Spleen (tissue), 11 donors: ENCODE measurements around the gene PPA2. TPM values are rescaled to one million over a fixed set of nuclear protein-coding genes. Genes with fewer than 3 reads are reported as not detected.

Experiments
- DNase-seq: peaks from one replicate; pipeline ENCODE4 v3.0.0-alpha.2; 2020
- H3K27ac ChIP-seq, 8 donors: fragments of 200-600 bp; sonication (generic) in 7 of 8; 1 replicate in 4 of 8; 2 replicates in 4 of 8; pipeline versions ENCODE4 v1.5.0 to v1.8.0; 2016 to 2021; ENCODE audit warnings: inconsistent platforms in 4 of 8, mild to moderate bottlenecking in 4 of 8, moderate library complexity in 1 of 8
- H3K27me3 ChIP-seq, 7 donors: fragments of 200-600 bp; sonication (generic) in 6 of 7; replicated peaks in 1 of 7; 1 replicate in 4 of 7; 2 replicates in 3 of 7; pipeline versions ENCODE4 v1.5.0 to v1.8.0; 2016 to 2021; ENCODE audit warnings: inconsistent platforms in 3 of 7, mild to moderate bottlenecking in 1 of 7
- H3K36me3 ChIP-seq, 6 donors: fragments of 200-600 bp; sonication (generic) in 5 of 6; 1 replicate in 4 of 6; 2 replicates in 2 of 6; pipeline versions ENCODE4 v1.5.0 to v1.8.0; 2016 to 2021; ENCODE audit warnings: inconsistent platforms in 2 of 6
- H3K4me1 ChIP-seq, 6 donors: fragments of 200-600 bp; sonication (generic) in 5 of 6; 1 replicate in 3 of 6; 2 replicates in 3 of 6; pipeline versions ENCODE4 v1.5.0 to v1.8.0; 2016 to 2021; ENCODE audit warnings: inconsistent platforms in 3 of 6
- H3K4me3 ChIP-seq, 8 donors: fragments of 200-600 bp; sonication (generic) in 7 of 8; 1 replicate in 4 of 8; 2 replicates in 4 of 8; pipeline versions ENCODE4 v1.5.0 to v1.8.0; 2016 to 2021; ENCODE audit warnings: inconsistent platforms in 4 of 8, mild to moderate bottlenecking in 4 of 8, moderate library complexity in 2 of 8
- H3K9me3 ChIP-seq, 8 donors: fragments of 200-600 bp; sonication (generic) in 7 of 8; 1 replicate in 4 of 8; 2 replicates in 4 of 8; pipeline versions ENCODE4 v1.5.0 to v1.8.0; 2016 to 2021; ENCODE audit warnings: inconsistent platforms in 4 of 8
- POLR2A ChIP-seq, 3 donors: fragments of 450-650 bp; IDR thresholded peaks; one replicate each; pipeline ENCODE4 v1.5.1; 2017; ENCODE audit warnings: antibody characterized with exemption in 3 of 3, mild to moderate bottlenecking in 1 of 3
- POLR2AphosphoS5 ChIP-seq, 3 donors: sonication (generic); formaldehyde crosslinking; IDR thresholded peaks; one replicate each; pipeline ENCODE4 v1.5.1; 2017; ENCODE audit warnings: antibody characterized with exemption in 3 of 3
- WGBS, 5 donors: extraction: QIAGEN DNeasy Blood & Tissue Kit in 3 of 5; methylation state at CpG; one replicate each; pipeline versions ENCODE4 v1.1.5 to v1.1.7; 2013 to 2018; 5-methylcytosine and 5-hydroxymethylcytosine counted together
- intact Hi-C: fragments of 100-400 bp; cut with DNase I; formaldehyde crosslinking; loops from one replicate; pipeline ENCODE4 v1.15.0; 2023; ENCODE audit warnings: low total_unique reads
- polyA plus RNA-seq, 3 donors: library from polyadenylated mRNA; stranded (reverse); fragments of 200-250 nt; gene quantifications; one replicate each; pipeline ENCODE4 v1.2.1, GENCODE V29; 2013
- total RNA-seq, 7 donors: library from RNA; depleted of rRNA in 3 of 7; stranded (reverse); fragments of >200 nt in 3 of 7; fragmentation: NEBNext Ultra II Directional in 4 of 7; extraction: Animal tissue kit (Norgen Biotek cat#: 25700) in 4 of 7; gene quantifications; one replicate each; pipeline versions ENCODE4 v1.1.0 to v1.2.1, GENCODE V29; 2016 to 2021
- TF ChIP-seq, protein P1 (sequence below), 11 experiments: fragments of 200-600 bp in 7 of 11; fragments of 450-650 bp in 4 of 11; sonication (generic) in 4 of 11; IDR thresholded peaks in 8 of 11; conservative IDR thresholded peaks in 3 of 11; 1 replicate in 7 of 11; 2 replicates in 4 of 11; pipeline versions ENCODE4 v1.4.0 to v1.8.0; 2016 to 2021; ENCODE audit warnings: antibody characterized with exemption in 11 of 11, inconsistent platforms in 4 of 11, mild to moderate bottlenecking in 1 of 11
- donor health status: healthy with polysubstance abuse.
- donor health status: DM: no; HTN: no; CAD: no; lungs with moderate emphysema.
- donor health status: DM: no; HTN: no; CAD: no.
- donor health status: Bipolar disorder and iron deficiency.
- donor health status: healthy.
- donor health status: DM: no; HTN: no; CAD: no.
- donor health status: DM: yes; HTN: yes; CAD: no.

The PPA2 gene
- total and polyA plus RNA-seq, 10 donors, result 45.2 to 113 (median 67.9) TPM

DNA sequence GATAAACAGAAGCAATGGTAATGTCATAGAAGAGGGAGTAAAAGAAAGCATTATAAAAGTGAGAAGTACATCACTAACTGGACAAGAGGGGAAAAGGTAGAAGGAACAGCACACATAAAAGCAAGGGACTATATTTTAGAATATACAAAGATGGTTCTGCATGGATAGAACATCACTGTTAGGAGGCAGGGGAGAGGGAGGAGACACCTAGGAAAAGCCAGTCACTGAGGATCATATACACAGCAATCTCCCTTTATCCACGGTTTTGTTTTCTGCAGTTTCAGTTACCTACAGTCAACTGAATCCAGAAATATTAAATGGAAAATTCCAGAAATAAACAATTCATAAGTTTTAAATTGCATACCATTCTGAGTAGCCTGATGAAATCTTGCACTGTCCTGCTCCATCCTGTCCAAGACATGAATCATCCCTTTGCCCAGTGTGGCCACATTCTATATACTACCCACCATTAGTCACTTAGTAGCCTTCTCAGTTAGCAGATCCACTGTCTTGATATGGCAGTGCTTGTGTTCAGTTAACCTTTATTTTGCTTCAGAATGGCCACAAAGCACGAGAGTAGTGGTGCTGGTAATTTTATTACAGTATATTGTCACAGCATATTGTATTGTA is 74.2 kb downstream of the PPA2 start:
- DNase-seq, result no peak
- Histone ChIP-seq H3K4me1 (no peaks in the 10 kb centered on the region), H3K27me3 (no peaks in the 10 kb centered on the region), H3K9me3 (peaks cover 0 to 5% (median 3%) of the 10 kb centered on the region in 8 donors), H3K27ac (no peak overlapping the region), H3K36me3 (peaks cover 0 to 57% (median 19%) of the 10 kb centered on the region in 6 donors), H3K4me3 (no peak overlapping the region)
- TF ChIP-seq POLR2A (IDR thresholded peaks at IDR 0.05), result no peak
- TF ChIP-seq POLR2AphosphoS5 (IDR thresholded peaks at IDR 0.05), result no peak
- TF ChIP-seq, protein P1, sequence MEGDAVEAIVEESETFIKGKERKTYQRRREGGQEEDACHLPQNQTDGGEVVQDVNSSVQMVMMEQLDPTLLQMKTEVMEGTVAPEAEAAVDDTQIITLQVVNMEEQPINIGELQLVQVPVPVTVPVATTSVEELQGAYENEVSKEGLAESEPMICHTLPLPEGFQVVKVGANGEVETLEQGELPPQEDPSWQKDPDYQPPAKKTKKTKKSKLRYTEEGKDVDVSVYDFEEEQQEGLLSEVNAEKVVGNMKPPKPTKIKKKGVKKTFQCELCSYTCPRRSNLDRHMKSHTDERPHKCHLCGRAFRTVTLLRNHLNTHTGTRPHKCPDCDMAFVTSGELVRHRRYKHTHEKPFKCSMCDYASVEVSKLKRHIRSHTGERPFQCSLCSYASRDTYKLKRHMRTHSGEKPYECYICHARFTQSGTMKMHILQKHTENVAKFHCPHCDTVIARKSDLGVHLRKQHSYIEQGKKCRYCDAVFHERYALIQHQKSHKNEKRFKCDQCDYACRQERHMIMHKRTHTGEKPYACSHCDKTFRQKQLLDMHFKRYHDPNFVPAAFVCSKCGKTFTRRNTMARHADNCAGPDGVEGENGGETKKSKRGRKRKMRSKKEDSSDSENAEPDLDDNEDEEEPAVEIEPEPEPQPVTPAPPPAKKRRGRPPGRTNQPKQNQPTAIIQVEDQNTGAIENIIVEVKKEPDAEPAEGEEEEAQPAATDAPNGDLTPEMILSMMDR (IDR thresholded peaks at IDR 0.05 in 8 of 11, conservative IDR thresholded peaks at IDR 0.05 in 3 of 11), result no peak
- 88 to 97% (median 94%) methylated on average over 2 of the region's 2 CpGs for WGBS, 5 donors
- intact Hi-C loops, result no loop called here

DNA sequence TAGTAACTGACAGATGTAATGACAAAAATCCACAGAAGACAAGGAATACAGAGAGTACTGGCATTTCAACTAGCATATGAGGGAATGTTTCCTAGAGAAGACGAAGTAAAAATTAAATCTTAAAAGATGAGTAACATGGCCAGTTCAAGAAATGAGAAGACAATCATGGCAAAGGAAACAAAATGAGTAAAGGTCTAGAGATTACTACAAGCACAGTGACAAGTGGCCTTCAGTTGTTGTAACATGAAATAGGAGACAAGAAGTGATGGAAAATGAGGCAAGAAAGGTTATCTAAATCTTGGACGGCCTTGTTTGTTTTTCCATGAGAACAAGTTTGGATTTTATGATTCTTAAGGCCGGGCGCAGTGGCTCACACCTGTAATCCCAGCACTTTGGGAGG is 81.0 kb downstream of the PPA2 start:
- Histone ChIP-seq H3K27me3 (no peaks in the 10 kb centered on the region), H3K4me3 (no peak overlapping the region), H3K36me3 (peaks cover 0 to 80% (median 26%) of the 10 kb centered on the region in 6 donors), H3K9me3 (no peaks in the 10 kb centered on the region), H3K4me1 (no peaks in the 10 kb centered on the region), H3K27ac (no peak overlapping the region)
- intact Hi-C loops, result no loop called here
- TF ChIP-seq POLR2AphosphoS5 (IDR thresholded peaks at IDR 0.05) (no peak), POLR2A (IDR thresholded peaks at IDR 0.05) (no peak)
- TF ChIP-seq, protein P1 (IDR thresholded peaks at IDR 0.05 in 8 of 11, conservative IDR thresholded peaks at IDR 0.05 in 3 of 11), result no peak
- DNase-seq, result no peak
- WGBS, 5 donors, result 70 to 81% (median 73%) methylated on average over 4 of the region's 4 CpGs

DNA sequence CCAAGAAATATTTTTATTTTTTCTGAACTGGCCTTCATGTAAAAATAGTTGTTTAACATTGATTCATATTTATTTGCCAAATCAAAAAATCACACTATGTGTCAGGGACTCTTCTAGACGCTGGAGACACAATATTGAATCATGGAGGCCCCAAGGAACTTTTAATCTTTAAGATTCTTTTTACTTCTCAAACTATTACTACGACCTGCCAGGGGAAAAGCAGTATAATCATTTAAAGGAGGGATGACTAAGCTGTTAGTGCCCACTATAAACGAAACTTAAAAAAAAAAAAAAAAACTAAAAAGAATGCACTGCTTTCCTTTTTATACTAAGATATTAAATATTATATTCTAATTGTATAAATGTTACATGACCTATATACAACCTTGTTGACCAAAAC is 84.7 kb downstream of the PPA2 start:
- Histone ChIP-seq H3K4me1 (no peaks in the 10 kb centered on the region), H3K27me3 (no peaks in the 10 kb centered on the region), H3K9me3 (no peaks in the 10 kb centered on the region), H3K36me3 (peaks cover 0 to 84% (median 30%) of the 10 kb centered on the region in 6 donors), H3K4me3 (no peak overlapping the region), H3K27ac (no peak overlapping the region)
- TF ChIP-seq, protein P1 (IDR thresholded peaks at IDR 0.05 in 8 of 11, conservative IDR thresholded peaks at IDR 0.05 in 3 of 11), result no peak
- TF ChIP-seq POLR2A (IDR thresholded peaks at IDR 0.05) (no peak), POLR2AphosphoS5 (IDR thresholded peaks at IDR 0.05) (no peak)
- intact Hi-C loops, result no loop called here
- DNase-seq, result no peak
- WGBS, 5 donors, result 69 to 89% (median 78%) methylated on average over 3 of the region's 3 CpGs

DNA sequence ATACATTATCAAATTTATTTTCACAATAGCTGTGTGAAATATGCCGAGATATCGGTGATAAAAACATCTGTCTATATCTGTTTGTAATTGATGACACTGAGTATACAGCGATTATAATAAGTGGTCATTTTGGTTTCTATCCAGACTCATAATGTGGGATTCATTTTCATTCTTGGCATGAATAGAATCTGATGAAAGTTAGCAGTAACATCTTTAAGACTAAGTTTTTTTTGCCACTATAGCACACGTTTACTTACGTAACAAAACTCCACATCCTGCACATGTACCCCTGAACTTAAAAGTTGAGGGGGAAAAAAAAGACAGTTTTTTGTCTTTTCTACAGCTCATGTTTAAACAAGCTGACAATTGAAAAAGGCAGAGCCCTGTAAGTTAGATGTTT is 86.4 kb downstream of the PPA2 start:
- TF ChIP-seq POLR2A (IDR thresholded peaks at IDR 0.05) (no peak), POLR2AphosphoS5 (IDR thresholded peaks at IDR 0.05) (no peak)
- TF ChIP-seq, protein P1 (IDR thresholded peaks at IDR 0.05 in 8 of 11, conservative IDR thresholded peaks at IDR 0.05 in 3 of 11), result no peak
- no peaks in the 10 kb centered on the region for H3K27me3 ChIP-seq
- H3K4me3 ChIP-seq, result no peak overlapping the region
- 87 to 96% (median 92%) methylated on average over 5 of the region's 5 CpGs for WGBS, 5 donors
- intact Hi-C loops, result no loop called here
- H3K4me1 ChIP-seq, result no peaks in the 10 kb centered on the region
- H3K9me3 ChIP-seq, result no peaks in the 10 kb centered on the region
- peaks cover 0 to 87% (median 32%) of the 10 kb centered on the region in 6 donors for H3K36me3 ChIP-seq
- DNase-seq, result no peak
- H3K27ac ChIP-seq, result no peak overlapping the region
